GM18873 (cell line): ENCODE measurements around the gene IL16.

Source experiments
- ATAC-seq: cut with Tn5 transposase; IDR thresholded peaks from one replicate; pipeline ENCODE4 v1.9.1; 2021; ENCODE audit warnings: mild to moderate bottlenecking, moderate library complexity, moderate number of reproducible peaks; ENCODE audit not compliant: unreplicated experiment, low FRiP score

Gene IL16

DNA sequence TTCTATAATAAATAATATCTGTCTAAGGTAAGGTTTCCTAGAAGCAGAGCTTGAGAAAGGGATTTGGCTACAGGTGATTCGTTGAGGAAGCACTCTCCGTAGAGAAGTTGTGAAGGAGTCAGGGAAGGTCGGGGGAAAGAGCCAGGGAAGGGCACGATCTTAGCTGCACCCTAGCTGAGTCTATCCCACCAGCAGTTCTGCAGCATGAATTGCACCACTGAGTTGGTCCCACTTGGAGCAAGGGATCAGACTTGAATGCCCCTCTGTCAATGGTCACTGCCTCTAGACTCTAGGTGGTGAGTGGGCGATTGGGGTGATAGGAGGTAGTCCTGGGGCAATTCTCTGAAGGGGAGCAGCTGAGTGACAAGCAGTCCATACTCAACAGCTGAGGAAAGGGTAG, 163.8 kb downstream of the IL16 start:
- ATAC-seq = no peak

DNA sequence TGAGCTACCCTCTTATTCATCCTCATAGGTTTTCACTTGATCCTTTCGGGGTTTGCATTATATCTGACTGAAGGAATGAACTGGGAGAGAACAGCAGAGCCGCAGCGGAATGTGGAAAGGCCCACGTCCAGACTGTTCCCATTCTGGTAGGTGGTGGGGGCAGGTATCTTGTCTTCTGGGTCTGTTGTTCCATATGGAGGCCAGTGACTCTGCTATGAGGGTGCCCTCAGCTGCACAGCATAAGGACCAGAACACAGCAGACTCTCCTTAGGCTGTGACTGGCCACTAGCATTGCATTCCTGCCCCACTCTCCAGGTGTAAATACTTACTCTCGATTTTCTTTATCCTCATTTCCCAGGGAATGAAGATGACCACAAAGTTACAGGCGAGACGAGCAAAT, 165.2 kb downstream of the IL16 start:
- no peak for ATAC-seq

- ATAC-seq = no peak
These were observed 166.1 kb downstream of the IL16 start for GRCh38 chr15:81362790-81363189.

DNA sequence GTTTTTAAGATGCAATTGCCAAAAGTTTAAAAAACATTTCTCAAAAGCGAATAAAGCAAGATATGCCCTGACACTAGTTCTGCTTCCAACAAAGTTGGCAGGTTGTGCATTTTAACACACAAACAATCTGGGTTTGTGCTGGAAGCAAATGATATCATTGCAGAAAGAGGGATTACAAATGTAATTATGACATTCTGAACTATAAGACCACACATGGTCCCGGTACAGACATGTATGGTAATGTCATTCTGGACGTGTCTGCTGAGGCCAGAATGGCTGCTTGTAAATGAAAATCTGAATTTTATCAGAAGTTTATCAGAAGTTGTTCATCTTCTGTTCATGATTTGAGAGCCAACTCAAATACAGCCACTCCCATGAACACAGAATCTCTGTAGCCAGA, 166.6 kb downstream of the IL16 start:
- no peak for ATAC-seq
